Skeletal muscle tissue (tissue), 4 donors: Measurements from ENCODE around the gene L3HYPDH. TPM values are rescaled to one million over a fixed set of nuclear protein-coding genes. Genes with fewer than 3 reads are reported as not detected.

ENCODE experiments used
- H3K27ac ChIP-seq: one replicate; pipeline ENCODE4 v1.7.0; 2013; ENCODE audit warnings: mild to moderate bottlenecking, low read depth, low read length, inconsistent platforms
- H3K27me3 ChIP-seq, 3 donors: one replicate each; pipeline ENCODE4 v1.7.0; 2013; ENCODE audit warnings: low read length in 3 of 3; ENCODE audit not compliant: control insufficient read depth in 3 of 3, insufficient read depth in 3 of 3
- H3K36me3 ChIP-seq, 3 donors: one replicate each; pipeline ENCODE4 v1.7.0; 2013; ENCODE audit warnings: low read length in 3 of 3; ENCODE audit not compliant: control insufficient read depth in 3 of 3, insufficient read depth in 3 of 3
- H3K4me1 ChIP-seq, 3 donors: one replicate each; pipeline ENCODE4 v1.7.0; 2013; ENCODE audit warnings: low read length in 3 of 3, mild to moderate bottlenecking in 3 of 3; ENCODE audit not compliant: control insufficient read depth in 3 of 3, insufficient read depth in 3 of 3
- H3K4me3 ChIP-seq, 3 donors: one replicate each; pipeline ENCODE4 v1.7.0; 2013; ENCODE audit warnings: low read length in 3 of 3
- H3K9ac ChIP-seq, 3 donors: one replicate each; pipeline ENCODE4 v1.7.0; 2013; ENCODE audit warnings: low read length in 3 of 3, mild to moderate bottlenecking in 3 of 3, moderate library complexity in 2 of 3, low read depth in 1 of 3
- H3K9me3 ChIP-seq, 3 donors: one replicate each; pipeline ENCODE4 v1.7.0; 2013; ENCODE audit warnings: low read length in 3 of 3; ENCODE audit not compliant: control insufficient read depth in 3 of 3
- total RNA-seq: library from RNA; depleted of rRNA; stranded (reverse); fragments of >200 nt; gene quantifications from one replicate; pipeline ENCODE4 v1.2.3, GENCODE V29; 2014
- donor health status: Osteomylitis.

The L3HYPDH gene
- 25.6 TPM for total RNA-seq

GRCh38 chr14:59483819-59484638 is at the start of gene L3HYPDH, which contains the start of gene JKAMP:
TSS of gene L3HYPDH (minus strand) at chr14:59484408. CDS start at chr14:59484316, 92 bp downstream.
TSS of gene JKAMP (plus strand) at chr14:59484517. CDS start at chr14:59484590, 73 bp downstream.
- H3K9ac ChIP-seq, result peak within 1 kb of the TSS; percentile 90 to 94 (median 92)
- peak within 1 kb of the TSS; percentile 85 to 97 (median 95) for H3K4me3 ChIP-seq
- peaks cover 17 to 37% (median 28%) of the 10 kb centered on the region in 3 donors for H3K4me1 ChIP-seq

GRCh38 chr14:59532419-59532818 is 48.2 kb upstream of the L3HYPDH start:
- Histone ChIP-seq H3K4me3 (peak overlapping the region in 1 of 3 donors; percentile 37), H3K4me1 (peaks cover 5 to 17% (median 10%) of the 10 kb centered on the region in 3 donors), H3K9ac (no peak overlapping the region), H3K27me3 (no peaks in the 10 kb centered on the region), H3K36me3 (no peaks in the 10 kb centered on the region), H3K9me3 (no peaks in the 10 kb centered on the region), H3K27ac (no peak overlapping the region)

More at GRCh38 chr14:59483819-59484638, at the start of gene L3HYPDH, which contains the start of gene JKAMP:
- no peaks in the 10 kb centered on the region for H3K27me3 ChIP-seq
- no peaks in the 10 kb centered on the region for H3K9me3 ChIP-seq
- peak within 1 kb of the TSS; percentile 89 for H3K27ac ChIP-seq
- peaks cover 6 to 11% (median 9%) of the 10 kb centered on the region in 3 donors for H3K36me3 ChIP-seq

DNA sequence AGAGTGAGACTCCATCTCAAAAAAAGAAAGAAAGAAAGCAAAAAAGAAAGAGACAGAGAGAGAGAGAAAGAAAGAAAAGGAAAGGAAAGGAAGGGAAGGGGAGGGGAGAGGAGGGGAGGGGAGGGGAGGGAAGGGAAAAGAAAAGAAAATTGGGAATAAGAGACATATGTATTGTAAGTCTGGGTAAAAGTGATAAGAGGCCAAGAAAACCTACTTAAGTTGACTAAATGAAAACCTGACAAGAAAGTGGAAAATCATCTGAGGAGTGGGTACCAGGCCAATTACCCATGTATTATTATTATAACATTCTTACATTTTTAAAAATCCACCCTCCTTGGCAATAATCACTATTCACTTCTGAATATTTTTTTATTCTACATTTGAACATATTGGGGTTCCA is 46.1 kb upstream of the L3HYPDH start:
- H3K9ac ChIP-seq, result no peak overlapping the region
- no peak overlapping the region for H3K27ac ChIP-seq
- no peaks in the 10 kb centered on the region for H3K27me3 ChIP-seq
- H3K36me3 ChIP-seq, result no peaks in the 10 kb centered on the region
- no peaks in the 10 kb centered on the region for H3K9me3 ChIP-seq
- H3K4me1 ChIP-seq, result peaks cover 5 to 17% (median 10%) of the 10 kb centered on the region in 3 donors
- no peak overlapping the region for H3K4me3 ChIP-seq

DNA sequence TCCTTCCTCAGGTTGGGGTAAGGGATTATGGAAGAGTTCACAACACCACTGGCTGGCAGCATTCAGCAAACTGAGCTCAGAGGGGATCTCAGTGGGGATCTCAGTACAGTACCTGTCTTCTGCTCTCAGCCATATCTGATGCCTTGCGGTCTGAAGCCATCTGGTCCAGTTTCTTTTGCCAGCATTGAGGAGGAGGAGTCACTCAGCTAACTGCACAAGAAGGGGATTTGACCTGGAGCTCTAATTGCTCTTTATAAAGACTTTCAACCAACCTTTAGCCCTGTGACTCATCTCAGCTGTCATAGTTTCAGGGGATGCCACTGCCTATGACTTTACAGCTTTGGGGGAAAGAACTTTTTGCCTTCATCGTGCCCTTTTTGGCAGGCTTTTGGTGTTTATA is 45.0 kb upstream of the L3HYPDH start:
- no peaks in the 10 kb centered on the region for H3K27me3 ChIP-seq
- no peak overlapping the region for H3K9ac ChIP-seq
- no peaks in the 10 kb centered on the region for H3K9me3 ChIP-seq
- H3K4me1 ChIP-seq, result peaks cover 3 to 12% (median 4%) of the 10 kb centered on the region in 3 donors
- H3K27ac ChIP-seq, result no peak overlapping the region
- no peaks in the 10 kb centered on the region for H3K36me3 ChIP-seq
- H3K4me3 ChIP-seq, result no peak overlapping the region

DNA sequence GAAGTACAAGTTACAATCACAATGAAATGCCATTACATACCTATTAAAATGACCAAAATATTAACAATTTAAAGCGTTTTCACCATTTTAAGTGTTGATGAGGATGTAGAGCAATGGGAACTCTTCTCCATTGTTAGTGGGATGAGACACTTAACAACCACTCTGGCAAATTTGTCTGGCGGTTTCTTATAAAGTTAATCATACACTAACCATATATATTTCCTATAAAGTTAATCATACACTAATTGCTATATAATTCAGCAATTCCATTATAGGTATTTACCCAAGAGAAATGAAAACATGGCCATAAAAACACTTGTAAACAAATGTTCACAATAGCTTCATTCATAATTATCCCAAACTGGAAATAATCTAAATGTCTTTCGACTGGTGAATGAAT is 36.0 kb upstream of the L3HYPDH start:
- H3K9me3 ChIP-seq, result no peaks in the 10 kb centered on the region
- no peaks in the 10 kb centered on the region for H3K4me1 ChIP-seq
- no peak overlapping the region for H3K27ac ChIP-seq
- H3K9ac ChIP-seq, result no peak overlapping the region
- H3K27me3 ChIP-seq, result no peaks in the 10 kb centered on the region
- H3K4me3 ChIP-seq, result no peak overlapping the region
- H3K36me3 ChIP-seq, result no peaks in the 10 kb centered on the region

- Histone ChIP-seq H3K9ac (no peak overlapping the region), H3K9me3 (no peaks in the 10 kb centered on the region), H3K27me3 (no peaks in the 10 kb centered on the region), H3K36me3 (no peaks in the 10 kb centered on the region), H3K4me1 (no peaks in the 10 kb centered on the region), H3K27ac (no peak overlapping the region), H3K4me3 (no peak overlapping the region)
These were observed 27.8 kb upstream of the L3HYPDH start for GRCh38 chr14:59511916-59512575.

GRCh38 chr14:59510966-59511365 is 26.8 kb upstream of the L3HYPDH start:
- no peaks in the 10 kb centered on the region for H3K27me3 ChIP-seq
- H3K9ac ChIP-seq, result no peak overlapping the region
- no peaks in the 10 kb centered on the region for H3K9me3 ChIP-seq
- H3K27ac ChIP-seq, result no peak overlapping the region
- H3K4me1 ChIP-seq, result no peaks in the 10 kb centered on the region
- no peak overlapping the region for H3K4me3 ChIP-seq
- no peaks in the 10 kb centered on the region for H3K36me3 ChIP-seq

- no peak overlapping the region for H3K9ac ChIP-seq
- no peak overlapping the region for H3K4me3 ChIP-seq
- no peaks in the 10 kb centered on the region for H3K9me3 ChIP-seq
- H3K36me3 ChIP-seq, result no peaks in the 10 kb centered on the region
- no peaks in the 10 kb centered on the region for H3K27me3 ChIP-seq
- no peaks in the 10 kb centered on the region for H3K4me1 ChIP-seq
- H3K27ac ChIP-seq, result no peak overlapping the region
These were observed 25.8 kb upstream of the L3HYPDH start for GRCh38 chr14:59510001-59510400.

DNA sequence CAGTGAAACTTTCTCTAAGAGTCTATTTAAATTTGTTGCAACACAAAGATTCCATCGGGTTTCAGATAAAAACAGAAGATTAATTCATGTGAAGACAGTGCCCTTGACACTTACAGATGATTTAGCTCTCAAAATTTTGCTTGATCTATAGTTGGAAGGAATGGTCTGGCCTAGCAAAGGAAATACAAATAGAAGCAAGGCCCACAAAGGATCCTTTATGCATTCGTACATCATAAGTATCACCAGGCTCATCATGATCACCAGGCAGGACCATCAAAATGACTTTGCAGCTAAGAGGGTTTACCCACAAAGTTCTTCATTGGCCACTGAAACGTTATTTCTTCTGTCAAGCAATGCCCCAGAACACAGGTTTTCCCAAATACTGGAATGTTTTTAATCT is 24.9 kb upstream of the L3HYPDH start:
- H3K36me3 ChIP-seq, result peaks cover 2 to 3% (median 2%) of the 10 kb centered on the region in 3 donors
- no peak overlapping the region for H3K27ac ChIP-seq
- no peaks in the 10 kb centered on the region for H3K4me1 ChIP-seq
- H3K27me3 ChIP-seq, result no peaks in the 10 kb centered on the region
- H3K4me3 ChIP-seq, result no peak overlapping the region
- no peak overlapping the region for H3K9ac ChIP-seq
- no peaks in the 10 kb centered on the region for H3K9me3 ChIP-seq

- Histone ChIP-seq H3K4me1 (no peaks in the 10 kb centered on the region), H3K36me3 (peaks cover 4 to 11% (median 10%) of the 10 kb centered on the region in 3 donors), H3K9me3 (no peaks in the 10 kb centered on the region), H3K4me3 (no peak overlapping the region), H3K27me3 (no peaks in the 10 kb centered on the region), H3K9ac (no peak overlapping the region), H3K27ac (no peak overlapping the region)
These were observed 23.5 kb upstream of the L3HYPDH start for GRCh38 chr14:59507752-59508103.
